WERI-Rb-1 (cell line): ENCODE measurements around the gene TMEM117.

ENCODE experiments used
- DNase-seq: peaks from one replicate; pipeline ENCODE4 v3.0.0-alpha.2; 2020
- H3K27ac ChIP-seq: fragments of 250-450 bp; sonication (Bioruptor Pico); 2 replicates; pipeline ENCODE4 v1.5.1; 2020; ENCODE audit warnings: mild to moderate bottlenecking, moderate library complexity
- H3K27me3 ChIP-seq: fragments of 250-450 bp; sonication (Bioruptor Pico); 2 replicates; pipeline ENCODE4 v1.5.1; 2021; ENCODE audit warnings: mild to moderate bottlenecking, low read depth, moderate library complexity; ENCODE audit not compliant: insufficient read depth, severe bottlenecking
- H3K36me3 ChIP-seq: fragments of 250-450 bp; sonication (Bioruptor Pico); 2 replicates; pipeline ENCODE4 v1.5.1; 2020; ENCODE audit warnings: mild to moderate bottlenecking, moderate library complexity
- H3K4me3 ChIP-seq: 2 replicates; pipeline ENCODE4 v1.5.1; 2011; ENCODE audit warnings: low read depth, mild to moderate bottlenecking, control low read depth, low read length
- H3K9me3 ChIP-seq: fragments of 250-450 bp; sonication (Bioruptor Pico); 2 replicates; pipeline ENCODE4 v1.5.1; 2021; ENCODE audit warnings: mild to moderate bottlenecking, moderate library complexity; ENCODE audit not compliant: severe bottlenecking
- CTCF ChIP-seq: IDR thresholded peaks from 2 replicates; pipeline ENCODE4 v1.5.1; 2011; ENCODE audit warnings: low read depth, mild to moderate bottlenecking, control low read depth, inconsistent platforms, low read length

The TMEM117 gene

GRCh38 chr12:44405297-44405696 is 569.4 kb downstream of the TMEM117 start:
- no peak overlapping the region for H3K27ac ChIP-seq
- H3K4me3 ChIP-seq: no peak overlapping the region
- no peak for TF ChIP-seq CTCF

GRCh38 chr12:44422559-44422958 is 586.7 kb downstream of the TMEM117 start:
- no peak overlapping the region for H3K4me3 ChIP-seq
- no peak overlapping the region for H3K27ac ChIP-seq
- H3K9me3 ChIP-seq: no peaks in the 10 kb centered on the region
- H3K36me3 ChIP-seq: no peaks in the 10 kb centered on the region
- DNase-seq: no peak
- no peaks in the 10 kb centered on the region for H3K27me3 ChIP-seq
- TF ChIP-seq CTCF: no peak

More at GRCh38 chr12:44405297-44405696, 569.4 kb downstream of the TMEM117 start:
- Histone ChIP-seq H3K27me3 (no peaks in the 10 kb centered on the region), H3K36me3 (no peaks in the 10 kb centered on the region), H3K9me3 (peaks cover 12% of the 10 kb centered on the region)
- no peak for DNase-seq

GRCh38 chr12:44428825-44429224 is 592.9 kb downstream of the TMEM117 start:
- H3K27me3 ChIP-seq: no peaks in the 10 kb centered on the region
- H3K36me3 ChIP-seq: no peaks in the 10 kb centered on the region
- H3K27ac ChIP-seq: no peak overlapping the region
- no peak overlapping the region for H3K4me3 ChIP-seq
- no peak for TF ChIP-seq CTCF
- no peaks in the 10 kb centered on the region for H3K9me3 ChIP-seq
- DNase-seq: no peak

GRCh38 chr12:44431647-44432343 is 595.9 kb downstream of the TMEM117 start:
- no peaks in the 10 kb centered on the region for H3K27me3 ChIP-seq
- H3K9me3 ChIP-seq: no peaks in the 10 kb centered on the region
- DNase-seq: no peak
- no peaks in the 10 kb centered on the region for H3K36me3 ChIP-seq
- H3K27ac ChIP-seq: no peak overlapping the region
- no peak overlapping the region for H3K4me3 ChIP-seq
- no peak for TF ChIP-seq CTCF

- Histone ChIP-seq H3K27me3 (no peaks in the 10 kb centered on the region), H3K27ac (no peak overlapping the region), H3K4me3 (no peak overlapping the region), H3K9me3 (no peaks in the 10 kb centered on the region), H3K36me3 (no peaks in the 10 kb centered on the region)
- no peak for TF ChIP-seq CTCF
- DNase-seq: no peak
Measured at GRCh38 chr12:44433659-44434058, 597.8 kb downstream of the TMEM117 start.

GRCh38 chr12:44436756-44437155 is 600.9 kb downstream of the TMEM117 start:
- no peak for DNase-seq
- TF ChIP-seq CTCF: no peak
- Histone ChIP-seq H3K27me3 (no peaks in the 10 kb centered on the region), H3K36me3 (no peaks in the 10 kb centered on the region), H3K27ac (peak overlapping the region; percentile 42), H3K9me3 (no peaks in the 10 kb centered on the region), H3K4me3 (no peak overlapping the region)
